Measurements from ENCODE around the gene MERTK. TPM values are rescaled to one million over a fixed set of nuclear protein-coding genes. Genes with fewer than 3 reads are reported as not detected.
A peak's percentile ranks its signal among the peaks of the same experiment; 100 is the strongest.

Gene MERTK
- total and polyA plus RNA-seq, 10 of the 15 experiments (the other 5 are each of a cell fraction or from before 2014, with no cell fraction given) = 0.13 to 30.6 (median 0.50) TPM

DNA sequence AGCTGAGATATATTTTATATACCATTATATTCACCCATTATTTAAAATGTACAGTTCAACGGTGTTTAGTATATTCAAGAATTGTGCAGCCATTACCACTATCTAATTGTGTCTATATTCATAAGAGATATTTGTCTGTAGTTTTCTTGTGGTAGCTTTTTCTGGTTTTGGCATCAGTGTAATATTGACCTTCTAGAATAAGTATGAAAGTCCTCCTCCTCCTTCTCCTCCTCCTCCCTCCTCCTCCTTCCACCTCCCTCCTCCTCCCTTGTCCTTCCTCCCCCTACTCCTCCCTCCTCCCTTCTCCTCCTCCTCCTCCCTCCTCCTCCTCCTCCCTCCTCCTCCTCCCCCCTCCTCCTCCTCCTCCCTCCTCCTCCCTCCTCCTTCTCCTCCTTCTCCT is 72.0 kb downstream of the MERTK start (continued):
- TF ChIP-seq, protein P1, sequence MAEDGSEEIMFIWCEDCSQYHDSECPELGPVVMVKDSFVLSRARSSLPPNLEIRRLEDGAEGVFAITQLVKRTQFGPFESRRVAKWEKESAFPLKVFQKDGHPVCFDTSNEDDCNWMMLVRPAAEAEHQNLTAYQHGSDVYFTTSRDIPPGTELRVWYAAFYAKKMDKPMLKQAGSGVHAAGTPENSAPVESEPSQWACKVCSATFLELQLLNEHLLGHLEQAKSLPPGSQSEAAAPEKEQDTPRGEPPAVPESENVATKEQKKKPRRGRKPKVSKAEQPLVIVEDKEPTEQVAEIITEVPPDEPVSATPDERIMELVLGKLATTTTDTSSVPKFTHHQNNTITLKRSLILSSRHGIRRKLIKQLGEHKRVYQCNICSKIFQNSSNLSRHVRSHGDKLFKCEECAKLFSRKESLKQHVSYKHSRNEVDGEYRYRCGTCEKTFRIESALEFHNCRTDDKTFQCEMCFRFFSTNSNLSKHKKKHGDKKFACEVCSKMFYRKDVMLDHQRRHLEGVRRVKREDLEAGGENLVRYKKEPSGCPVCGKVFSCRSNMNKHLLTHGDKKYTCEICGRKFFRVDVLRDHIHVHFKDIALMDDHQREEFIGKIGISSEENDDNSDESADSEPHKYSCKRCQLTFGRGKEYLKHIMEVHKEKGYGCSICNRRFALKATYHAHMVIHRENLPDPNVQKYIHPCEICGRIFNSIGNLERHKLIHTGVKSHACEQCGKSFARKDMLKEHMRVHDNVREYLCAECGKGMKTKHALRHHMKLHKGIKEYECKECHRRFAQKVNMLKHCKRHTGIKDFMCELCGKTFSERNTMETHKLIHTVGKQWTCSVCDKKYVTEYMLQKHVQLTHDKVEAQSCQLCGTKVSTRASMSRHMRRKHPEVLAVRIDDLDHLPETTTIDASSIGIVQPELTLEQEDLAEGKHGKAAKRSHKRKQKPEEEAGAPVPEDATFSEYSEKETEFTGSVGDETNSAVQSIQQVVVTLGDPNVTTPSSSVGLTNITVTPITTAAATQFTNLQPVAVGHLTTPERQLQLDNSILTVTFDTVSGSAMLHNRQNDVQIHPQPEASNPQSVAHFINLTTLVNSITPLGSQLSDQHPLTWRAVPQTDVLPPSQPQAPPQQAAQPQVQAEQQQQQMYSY (CRISPR knock-in tag; IDR thresholded peaks at IDR 0.05) = no peak
- TF ChIP-seq TARDBP (IDR thresholded peaks at IDR 0.05; ENCODE audit: borderline replicate concordance) (no peak), POLR2AphosphoS2 (IDR thresholded peaks at IDR 0.05; ENCODE audit: low read depth, low read length) (no peak), BMI1 (IDR thresholded peaks at IDR 0.05; ENCODE audit: borderline replicate concordance) (no peak), YBX1 (IDR thresholded peaks at IDR 0.05) (no peak)
- TF ChIP-seq, protein P2, sequence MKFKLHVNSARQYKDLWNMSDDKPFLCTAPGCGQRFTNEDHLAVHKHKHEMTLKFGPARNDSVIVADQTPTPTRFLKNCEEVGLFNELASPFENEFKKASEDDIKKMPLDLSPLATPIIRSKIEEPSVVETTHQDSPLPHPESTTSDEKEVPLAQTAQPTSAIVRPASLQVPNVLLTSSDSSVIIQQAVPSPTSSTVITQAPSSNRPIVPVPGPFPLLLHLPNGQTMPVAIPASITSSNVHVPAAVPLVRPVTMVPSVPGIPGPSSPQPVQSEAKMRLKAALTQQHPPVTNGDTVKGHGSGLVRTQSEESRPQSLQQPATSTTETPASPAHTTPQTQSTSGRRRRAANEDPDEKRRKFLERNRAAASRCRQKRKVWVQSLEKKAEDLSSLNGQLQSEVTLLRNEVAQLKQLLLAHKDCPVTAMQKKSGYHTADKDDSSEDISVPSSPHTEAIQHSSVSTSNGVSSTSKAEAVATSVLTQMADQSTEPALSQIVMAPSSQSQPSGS (IDR thresholded peaks at IDR 0.05; ENCODE audit: low read length) = no peak

DNA sequence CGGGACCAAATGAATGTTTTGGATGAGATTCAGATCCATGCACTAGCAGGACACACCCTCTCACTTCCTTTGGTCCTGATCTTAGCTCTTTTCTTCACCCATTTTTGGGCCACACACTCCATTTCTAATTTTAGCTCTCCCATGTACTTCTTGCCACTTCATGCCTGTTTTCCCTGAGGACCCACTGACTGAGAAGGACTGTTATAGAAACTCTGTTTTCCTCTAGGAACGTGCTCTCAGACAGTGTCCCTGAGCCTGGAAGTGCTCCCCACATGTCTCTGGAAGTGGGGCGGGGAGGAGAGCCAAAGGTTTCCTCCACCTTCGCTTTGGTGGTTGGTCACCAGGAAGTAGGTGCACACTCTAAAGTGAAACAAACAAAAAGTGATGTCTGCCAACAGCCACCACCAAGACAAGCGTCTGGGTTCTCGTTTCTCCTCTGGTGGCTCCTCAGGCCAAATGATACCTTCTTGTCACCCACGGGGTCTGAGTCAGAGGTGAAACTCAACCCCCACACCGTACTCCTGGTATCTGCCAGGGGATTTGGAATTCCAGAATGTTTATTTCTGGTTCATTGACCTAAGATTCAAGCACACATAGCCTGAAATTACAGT is 74.7 kb downstream of the MERTK start:
- CTCF ChIA-PET = no interaction called here
- no peaks in the 10 kb centered on the region for H4K20me1 ChIP-seq (ENCODE audit: control insufficient read depth, insufficient read depth)
- DNase-seq (ENCODE audit: low read depth, low spot score) = peak; percentile 3
- no peak for FAIRE-seq
- H3K27me3 ChIP-seq (replicated peaks in 1 of 2; ENCODE audit: control insufficient read depth in 2 of 2, insufficient read depth in 2 of 2, low read length in 1 of 2) = no peaks in the 10 kb centered on the region
- WGBS (ENCODE audit: insufficient coverage, insufficient replicate concordance, low lambda C conversion rate, missing lambda C conversion rate) = 22% methylated on average over 7 of the region's 8 CpGs
- SMC1A ChIA-PET (ENCODE audit: uncharacterized antibody, unreplicated experiment) = interaction anchor here (1.2 to 1.7 kb wide), 4 partner anchors 10 to 33 kb away, joined by 3 to 5 read pairs (median 3); no protein-coding TSS in a partner anchor
- in situ Hi-C loops (cut with MboI) = no loop called here
- TF ChIP-seq FOS (IDR thresholded peaks at IDR 0.05; ENCODE audit: borderline replicate concordance, extremely low read depth, insufficient read length) (no peak), NFIC (IDR thresholded peaks at IDR 0.05; ENCODE audit: low read depth, low read length) (no peak), PAX5 (IDR thresholded peaks at IDR 0.05; ENCODE audit: borderline replicate concordance, low read depth, low read length) (no peak), TCF7 (IDR thresholded peaks at IDR 0.05; ENCODE audit: borderline replicate concordance) (no peak), JUNB (IDR thresholded peaks at IDR 0.05) (no peak), MYB (IDR thresholded peaks at IDR 0.05; ENCODE audit: borderline replicate concordance, low read depth, low read length) (no peak), PAX8 (IDR thresholded peaks at IDR 0.05) (no peak)
- TF ChIP-seq, protein P3, sequence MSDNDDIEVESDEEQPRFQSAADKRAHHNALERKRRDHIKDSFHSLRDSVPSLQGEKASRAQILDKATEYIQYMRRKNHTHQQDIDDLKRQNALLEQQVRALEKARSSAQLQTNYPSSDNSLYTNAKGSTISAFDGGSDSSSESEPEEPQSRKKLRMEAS (IDR thresholded peaks at IDR 0.05; ENCODE audit: low read depth, low read length) = no peak
- TF ChIP-seq, protein P4, sequence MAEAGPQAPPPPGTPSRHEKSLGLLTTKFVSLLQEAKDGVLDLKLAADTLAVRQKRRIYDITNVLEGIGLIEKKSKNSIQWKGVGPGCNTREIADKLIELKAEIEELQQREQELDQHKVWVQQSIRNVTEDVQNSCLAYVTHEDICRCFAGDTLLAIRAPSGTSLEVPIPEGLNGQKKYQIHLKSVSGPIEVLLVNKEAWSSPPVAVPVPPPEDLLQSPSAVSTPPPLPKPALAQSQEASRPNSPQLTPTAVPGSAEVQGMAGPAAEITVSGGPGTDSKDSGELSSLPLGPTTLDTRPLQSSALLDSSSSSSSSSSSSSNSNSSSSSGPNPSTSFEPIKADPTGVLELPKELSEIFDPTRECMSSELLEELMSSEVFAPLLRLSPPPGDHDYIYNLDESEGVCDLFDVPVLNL (IDR thresholded peaks at IDR 0.05; ENCODE audit: low read depth, low read length) = no peak
- BruUV-seq (replicated peaks) = no TSS peak
- no peak overlapping the region for H3K27ac ChIP-seq (ENCODE audit: control insufficient read depth, insufficient read depth)
- RAD21 ChIA-PET (ENCODE audit: unreplicated experiment) = no interaction called here
- POLR2A ChIA-PET = interaction anchor here (1.7 kb wide), 1 partner anchor 9 kb away, joined by 4 read pairs; no protein-coding TSS in a partner anchor
- H3K4me2 ChIP-seq (ENCODE audit: control insufficient read depth, insufficient read depth) = peak overlapping the region; percentile 50
- H3K4me1 ChIP-seq (ENCODE audit: control insufficient read depth, insufficient read depth, low read length) = peaks cover 6% of the 10 kb centered on the region
- peak; percentile 54 for ATAC-seq
- peak overlapping the region; percentile 80 for H2AFZ ChIP-seq (ENCODE audit: control insufficient read depth, low read depth, low read length)
- no peaks in the 10 kb centered on the region for H3K36me3 ChIP-seq (ENCODE audit: control insufficient read depth in 2 of 2, insufficient read depth in 2 of 2, low read length in 1 of 2)
- H3K9ac ChIP-seq (ENCODE audit: control insufficient read depth, insufficient read depth, low read length) = no peak overlapping the region
- no peak overlapping the region for H3K4me3 ChIP-seq
- H3K9me3 ChIP-seq (replicated peaks; ENCODE audit: control insufficient read depth, insufficient read depth, low read length) = no peaks in the 10 kb centered on the region; the same call in 2 of the 3 replicates
- intact Hi-C loops (cut with micrococcal nuclease; ENCODE audit: unreplicated experiment) = no loop called here
- H3K79me2 ChIP-seq (ENCODE audit: control insufficient read depth, insufficient read depth, low read length) = no peaks in the 10 kb centered on the region

Measured in GM12878 (cell line).